Measurements from ENCODE around the gene CDSN.

DNA sequence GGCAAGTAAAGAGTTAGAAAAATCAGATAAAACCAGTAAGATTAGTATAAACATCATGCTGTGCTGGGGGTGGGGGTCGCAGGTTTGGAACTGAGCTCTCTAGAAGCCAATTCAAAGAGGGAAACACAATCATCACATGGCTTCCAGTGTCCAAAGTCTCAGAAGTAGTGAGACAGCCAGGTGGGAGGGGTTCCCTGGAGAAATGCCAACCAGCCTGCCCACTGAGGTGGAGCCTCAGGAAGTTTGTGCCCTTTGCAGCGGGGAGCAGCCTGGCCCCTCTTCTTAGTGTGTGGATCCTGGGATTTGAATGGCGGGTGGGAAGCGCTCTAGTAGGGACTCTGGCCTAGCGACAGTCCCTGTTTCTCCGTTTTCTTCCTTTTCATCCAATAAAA lies 29.3 kb downstream of the CDSN start:
- TF ChIP-seq, protein P1, sequence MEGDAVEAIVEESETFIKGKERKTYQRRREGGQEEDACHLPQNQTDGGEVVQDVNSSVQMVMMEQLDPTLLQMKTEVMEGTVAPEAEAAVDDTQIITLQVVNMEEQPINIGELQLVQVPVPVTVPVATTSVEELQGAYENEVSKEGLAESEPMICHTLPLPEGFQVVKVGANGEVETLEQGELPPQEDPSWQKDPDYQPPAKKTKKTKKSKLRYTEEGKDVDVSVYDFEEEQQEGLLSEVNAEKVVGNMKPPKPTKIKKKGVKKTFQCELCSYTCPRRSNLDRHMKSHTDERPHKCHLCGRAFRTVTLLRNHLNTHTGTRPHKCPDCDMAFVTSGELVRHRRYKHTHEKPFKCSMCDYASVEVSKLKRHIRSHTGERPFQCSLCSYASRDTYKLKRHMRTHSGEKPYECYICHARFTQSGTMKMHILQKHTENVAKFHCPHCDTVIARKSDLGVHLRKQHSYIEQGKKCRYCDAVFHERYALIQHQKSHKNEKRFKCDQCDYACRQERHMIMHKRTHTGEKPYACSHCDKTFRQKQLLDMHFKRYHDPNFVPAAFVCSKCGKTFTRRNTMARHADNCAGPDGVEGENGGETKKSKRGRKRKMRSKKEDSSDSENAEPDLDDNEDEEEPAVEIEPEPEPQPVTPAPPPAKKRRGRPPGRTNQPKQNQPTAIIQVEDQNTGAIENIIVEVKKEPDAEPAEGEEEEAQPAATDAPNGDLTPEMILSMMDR (IDR thresholded peaks at IDR 0.05 in 2 of 3, conservative IDR thresholded peaks at IDR 0.05 in 1 of 3; ENCODE audit: borderline replicate concordance in 1 of 3, insufficient read depth in 1 of 3, low read depth in 2 of 3, low read length in 2 of 3): no peak
- TF ChIP-seq JUND (IDR thresholded peaks at IDR 0.05): no peak
- TF ChIP-seq, protein P2, sequence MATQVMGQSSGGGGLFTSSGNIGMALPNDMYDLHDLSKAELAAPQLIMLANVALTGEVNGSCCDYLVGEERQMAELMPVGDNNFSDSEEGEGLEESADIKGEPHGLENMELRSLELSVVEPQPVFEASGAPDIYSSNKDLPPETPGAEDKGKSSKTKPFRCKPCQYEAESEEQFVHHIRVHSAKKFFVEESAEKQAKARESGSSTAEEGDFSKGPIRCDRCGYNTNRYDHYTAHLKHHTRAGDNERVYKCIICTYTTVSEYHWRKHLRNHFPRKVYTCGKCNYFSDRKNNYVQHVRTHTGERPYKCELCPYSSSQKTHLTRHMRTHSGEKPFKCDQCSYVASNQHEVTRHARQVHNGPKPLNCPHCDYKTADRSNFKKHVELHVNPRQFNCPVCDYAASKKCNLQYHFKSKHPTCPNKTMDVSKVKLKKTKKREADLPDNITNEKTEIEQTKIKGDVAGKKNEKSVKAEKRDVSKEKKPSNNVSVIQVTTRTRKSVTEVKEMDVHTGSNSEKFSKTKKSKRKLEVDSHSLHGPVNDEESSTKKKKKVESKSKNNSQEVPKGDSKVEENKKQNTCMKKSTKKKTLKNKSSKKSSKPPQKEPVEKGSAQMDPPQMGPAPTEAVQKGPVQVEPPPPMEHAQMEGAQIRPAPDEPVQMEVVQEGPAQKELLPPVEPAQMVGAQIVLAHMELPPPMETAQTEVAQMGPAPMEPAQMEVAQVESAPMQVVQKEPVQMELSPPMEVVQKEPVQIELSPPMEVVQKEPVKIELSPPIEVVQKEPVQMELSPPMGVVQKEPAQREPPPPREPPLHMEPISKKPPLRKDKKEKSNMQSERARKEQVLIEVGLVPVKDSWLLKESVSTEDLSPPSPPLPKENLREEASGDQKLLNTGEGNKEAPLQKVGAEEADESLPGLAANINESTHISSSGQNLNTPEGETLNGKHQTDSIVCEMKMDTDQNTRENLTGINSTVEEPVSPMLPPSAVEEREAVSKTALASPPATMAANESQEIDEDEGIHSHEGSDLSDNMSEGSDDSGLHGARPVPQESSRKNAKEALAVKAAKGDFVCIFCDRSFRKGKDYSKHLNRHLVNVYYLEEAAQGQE (IDR thresholded peaks at IDR 0.05; ENCODE audit: low read depth): no peak
- TF ChIP-seq POLR2A (IDR thresholded peaks at IDR 0.05; ENCODE audit: borderline replicate concordance, extremely low read depth, insufficient read depth, insufficient read length): no peak
- TF ChIP-seq, protein P3, sequence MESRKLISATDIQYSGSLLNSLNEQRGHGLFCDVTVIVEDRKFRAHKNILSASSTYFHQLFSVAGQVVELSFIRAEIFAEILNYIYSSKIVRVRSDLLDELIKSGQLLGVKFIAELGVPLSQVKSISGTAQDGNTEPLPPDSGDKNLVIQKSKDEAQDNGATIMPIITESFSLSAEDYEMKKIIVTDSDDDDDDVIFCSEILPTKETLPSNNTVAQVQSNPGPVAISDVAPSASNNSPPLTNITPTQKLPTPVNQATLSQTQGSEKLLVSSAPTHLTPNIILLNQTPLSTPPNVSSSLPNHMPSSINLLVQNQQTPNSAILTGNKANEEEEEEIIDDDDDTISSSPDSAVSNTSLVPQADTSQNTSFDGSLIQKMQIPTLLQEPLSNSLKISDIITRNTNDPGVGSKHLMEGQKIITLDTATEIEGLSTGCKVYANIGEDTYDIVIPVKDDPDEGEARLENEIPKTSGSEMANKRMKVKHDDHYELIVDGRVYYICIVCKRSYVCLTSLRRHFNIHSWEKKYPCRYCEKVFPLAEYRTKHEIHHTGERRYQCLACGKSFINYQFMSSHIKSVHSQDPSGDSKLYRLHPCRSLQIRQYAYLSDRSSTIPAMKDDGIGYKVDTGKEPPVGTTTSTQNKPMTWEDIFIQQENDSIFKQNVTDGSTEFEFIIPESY (IDR thresholded peaks at IDR 0.05; ENCODE audit: extremely low read depth, insufficient replicate concordance, low read length): no peak
- no peak for TF ChIP-seq YY1 (IDR thresholded peaks at IDR 0.05; ENCODE audit: extremely low read depth, insufficient replicate concordance, low read depth, low read length)
- no peak for TF ChIP-seq EZH2 (IDR thresholded peaks at IDR 0.05)
- TF ChIP-seq SP1 (IDR thresholded peaks at IDR 0.05; ENCODE audit: low read depth): no peak
- TF ChIP-seq FOSL1 (IDR thresholded peaks at IDR 0.05; ENCODE audit: low read depth): no peak
